ENCODE measurements around the gene LRIG3.

The LRIG3 gene

DNA sequence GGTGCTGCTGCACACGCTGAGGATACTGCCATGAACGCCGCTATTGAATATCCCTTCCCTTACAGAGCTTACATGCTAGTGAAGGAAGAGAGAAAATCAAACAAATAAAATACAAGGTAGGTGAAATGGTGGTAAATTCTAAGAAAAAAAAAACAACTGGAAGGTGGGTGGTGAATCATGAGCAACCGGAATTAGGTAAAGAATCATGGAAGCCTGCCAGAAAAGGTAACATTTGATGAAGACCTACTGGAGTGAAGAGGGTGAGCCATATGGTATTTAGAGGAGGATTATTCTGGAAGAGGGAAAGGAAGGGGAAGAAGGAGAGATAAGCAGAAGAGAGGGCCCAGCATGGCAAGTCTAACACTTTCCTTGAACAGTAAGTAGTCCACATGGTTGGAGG, 76.1 kb downstream of the LRIG3 start:
- DNase-seq: no peak

DNA sequence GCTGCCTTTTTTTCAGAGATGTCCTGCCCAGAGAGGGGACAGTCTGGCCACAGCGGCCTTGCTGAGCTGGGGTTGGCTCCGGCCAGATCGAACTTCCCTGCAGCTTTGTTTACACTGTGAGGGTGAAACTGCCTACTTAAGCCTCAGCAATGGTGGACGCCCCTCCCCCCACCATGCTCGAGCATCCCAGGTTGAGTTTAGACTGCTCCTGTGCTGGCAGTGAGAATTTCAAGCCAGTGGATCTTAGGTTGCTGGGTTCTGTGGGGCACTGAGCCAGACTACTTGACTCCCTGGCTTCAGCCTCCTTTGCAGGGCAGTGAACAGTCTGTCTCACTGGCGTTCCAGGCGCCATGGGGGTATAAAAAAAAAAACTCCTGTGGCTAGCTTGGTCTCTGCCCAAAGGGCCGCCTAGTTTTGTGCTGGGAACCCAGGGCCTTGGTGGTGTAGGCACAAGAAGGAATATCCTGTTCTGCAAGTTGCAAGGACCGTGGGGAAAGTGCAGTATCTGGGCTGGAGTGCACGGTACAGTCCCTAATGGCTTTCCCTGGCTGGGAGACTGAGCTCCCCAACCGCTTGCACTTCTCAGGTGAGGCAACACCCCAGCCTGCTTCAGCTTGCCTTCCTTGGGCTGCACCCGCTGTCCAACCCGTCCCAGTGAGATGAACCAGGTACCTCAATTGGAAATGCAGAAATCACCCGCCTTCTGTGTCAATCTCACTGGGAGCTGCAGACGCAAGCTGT, 79.1 kb downstream of the LRIG3 start:
- no peak for DNase-seq

DNA sequence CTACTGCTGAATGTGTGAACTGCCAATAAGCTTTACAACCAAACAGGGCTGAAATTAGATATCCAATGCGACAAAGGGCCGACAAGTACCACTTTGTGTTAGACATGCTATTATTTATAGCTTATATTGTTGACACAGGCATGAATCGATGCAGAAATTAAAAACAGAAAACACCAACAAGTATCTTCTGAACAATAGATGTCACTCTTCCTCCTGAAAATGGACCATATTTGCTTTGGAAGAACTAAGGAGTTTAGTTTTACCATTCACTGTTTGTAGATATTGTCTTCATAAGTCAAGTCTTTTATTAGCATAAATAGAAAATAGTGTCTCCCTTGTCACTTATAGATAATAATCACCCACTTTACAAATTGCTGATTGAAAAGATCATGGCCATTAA, 86.5 kb downstream of the LRIG3 start:
- peak; percentile 0 for DNase-seq

DNA sequence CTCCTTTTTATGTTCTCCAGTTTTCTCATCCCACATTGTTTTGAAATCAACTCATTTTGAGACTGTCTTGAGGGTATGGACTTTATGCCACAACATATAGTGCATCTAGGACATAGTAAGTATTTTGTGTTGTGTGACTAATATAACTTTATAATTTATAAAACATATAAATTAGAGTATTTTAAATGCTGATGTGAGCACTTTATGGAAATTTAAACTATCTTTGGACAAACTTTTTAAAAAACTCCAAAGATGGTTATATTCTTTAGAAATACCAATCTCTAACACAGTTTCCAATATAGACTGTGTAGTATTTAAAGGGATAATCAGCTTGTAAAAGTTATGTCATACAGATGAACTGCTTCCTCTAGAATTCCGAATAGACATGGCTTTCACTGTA, 87.4 kb downstream of the LRIG3 start:
- no peak for DNase-seq

Measured in DMS79 (cell line).